NCI-H1694 (cell line): ENCODE measurements around the gene MDH1.
"Not testable (repeated sequence)": the region's sequence is repeated elsewhere in the genome, so short reads cannot be mapped to it uniquely, and the experiment has no call there.

Source experiments
- DNase-seq: peaks from one replicate; lab custom pipeline; 2025; lab: John Stamatoyannopoulos, UW

MDH1 gene

DNA sequence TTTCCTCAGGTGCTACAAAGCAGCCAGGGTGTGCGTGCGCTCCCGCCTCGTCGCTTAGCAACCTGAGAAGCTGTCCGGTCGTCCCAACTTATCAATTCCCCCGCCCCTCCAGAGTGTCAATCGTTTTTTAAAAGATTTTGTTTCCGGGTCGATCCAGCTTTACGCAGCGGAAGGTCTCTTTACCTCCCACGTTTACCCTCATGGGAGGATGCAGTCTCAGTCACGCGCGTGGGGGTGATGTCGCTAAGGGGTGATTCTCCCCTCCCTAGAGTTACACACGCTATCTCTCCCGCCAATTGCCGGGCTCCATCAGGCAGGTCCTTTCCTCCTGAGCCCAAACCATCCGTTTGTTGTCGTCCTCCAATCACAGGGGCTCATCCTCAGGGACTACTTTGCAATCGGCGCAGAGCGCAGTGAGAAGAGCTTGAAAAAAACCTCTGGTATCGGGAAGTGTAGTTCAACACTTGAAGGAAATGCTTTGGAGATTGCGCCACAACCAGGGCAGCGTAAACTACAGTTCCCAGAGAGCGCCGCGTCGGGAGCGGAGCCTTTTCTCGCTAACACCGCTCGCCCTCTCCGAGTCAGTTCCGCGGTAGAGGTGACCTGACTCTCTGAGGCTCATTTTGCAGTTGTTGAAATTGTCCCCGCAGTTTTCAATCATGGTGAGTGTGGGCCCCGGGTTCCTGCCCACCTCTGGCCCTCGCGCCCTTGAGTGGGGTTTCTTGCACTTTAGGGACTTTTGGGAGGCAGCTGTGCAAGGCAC, at the start of gene MDH1, which contains the start of gene WDPCP:
MDH1 (plus strand) TSS at position 579 of the 763 bp plus-strand sequence; CDS start at position 660, 81 bp downstream.
WDPCP (minus strand) TSS at position 93 of the 763 bp plus-strand sequence. CDS start 206 bp downstream, outside the sequence.
- peak; percentile 98 for DNase-seq

- DNase-seq = no peak
These were observed 49.2 kb upstream of the MDH1 start for GRCh38 chr2:63539416-63540162.

DNA sequence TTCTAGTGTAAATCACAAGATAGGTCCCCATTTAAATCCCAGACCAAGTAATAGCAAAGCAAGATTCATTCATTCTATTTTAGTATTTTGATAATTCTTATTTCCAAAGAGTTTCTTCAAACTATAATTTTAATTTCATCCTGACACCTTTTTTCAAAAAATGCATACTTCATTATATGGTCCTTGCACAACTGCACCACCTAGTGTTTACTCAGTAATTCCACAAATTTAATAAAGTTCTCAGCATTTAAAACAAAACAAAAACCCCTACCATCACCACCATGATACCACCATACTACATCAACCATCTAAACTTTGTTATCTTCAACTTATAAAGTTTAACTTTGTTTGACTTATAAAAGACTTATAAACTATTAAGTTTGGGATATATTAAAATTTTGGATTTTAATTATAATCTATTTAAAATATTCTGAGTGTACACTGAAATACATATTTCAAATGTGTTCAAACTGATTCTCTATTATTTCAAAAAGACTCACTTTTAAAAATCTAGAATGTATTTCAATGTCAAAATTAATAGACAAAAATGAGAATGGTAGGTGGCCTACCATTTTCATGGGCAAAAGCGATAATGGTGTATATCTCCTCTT, 44.6 kb upstream of the MDH1 start:
- DNase-seq = peak; percentile 11

DNA sequence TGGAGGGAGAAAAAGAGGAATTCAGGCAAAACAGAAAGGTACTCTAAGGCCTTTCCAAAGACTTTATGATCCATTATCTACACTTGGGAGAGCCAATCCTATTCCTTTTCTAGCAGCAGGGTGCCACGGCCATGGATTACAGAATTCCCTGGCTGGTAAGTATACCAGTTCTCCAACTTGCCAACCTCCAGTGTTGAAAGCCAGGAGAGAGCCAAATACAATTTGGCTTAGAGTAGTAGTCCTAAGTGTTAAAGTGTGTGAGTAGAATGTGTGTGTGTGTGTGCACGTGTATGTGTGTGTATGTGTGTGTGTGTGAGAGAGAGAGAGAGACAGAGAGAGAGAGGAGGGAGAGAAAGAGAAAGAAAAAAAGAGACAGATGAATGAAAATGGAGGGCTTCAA, 43.7 kb upstream of the MDH1 start:
- no peak for DNase-seq

DNA sequence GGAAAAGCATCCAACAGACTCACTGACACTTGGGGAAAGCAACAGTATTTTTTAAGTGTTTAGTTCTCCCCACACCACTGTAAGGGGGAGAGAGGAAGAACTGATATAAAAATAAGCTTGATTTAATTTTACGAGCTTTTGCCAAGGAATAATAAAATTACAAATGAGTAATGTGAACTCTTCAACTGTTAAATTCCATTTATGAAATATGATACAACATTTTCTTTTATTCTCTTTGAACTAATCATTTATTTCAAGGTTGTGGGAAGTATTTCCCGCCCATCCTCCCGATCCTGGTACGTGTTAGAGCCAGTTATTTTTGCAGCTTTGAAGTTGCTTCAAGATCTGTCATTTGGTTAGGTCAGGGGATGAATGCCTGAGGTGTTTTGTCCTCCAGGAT, 35.7 kb upstream of the MDH1 start:
- DNase-seq = no peak

DNA sequence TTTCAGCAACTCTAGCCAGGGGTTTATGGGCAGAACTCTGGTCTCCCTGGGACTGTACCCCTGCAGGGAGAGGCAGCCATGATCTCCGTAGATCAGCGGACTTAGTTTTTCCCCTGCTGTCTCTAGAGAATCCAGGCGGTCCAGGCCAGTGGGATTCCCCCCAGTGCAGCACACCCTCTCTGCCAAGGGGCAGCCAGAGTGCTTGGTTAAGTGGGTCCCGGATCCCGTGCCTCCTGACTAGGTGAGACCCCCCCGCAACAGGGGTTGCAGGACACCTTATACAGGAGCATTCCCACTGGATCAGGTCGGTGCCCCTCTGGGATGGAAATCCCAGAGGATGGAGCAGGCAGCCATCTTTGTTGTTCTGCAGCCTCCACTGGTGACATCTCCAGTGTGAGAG, 33.5 kb upstream of the MDH1 start:
- no peak for DNase-seq

GRCh38 chr2:63555931-63556330, 32.8 kb upstream of the MDH1 start:
- DNase-seq = no peak

GRCh38 chr2:63557819-63558218, 30.9 kb upstream of the MDH1 start:
- DNase-seq = not testable (repeated sequence)

GRCh38 chr2:63558922-63559321, 29.8 kb upstream of the MDH1 start:
- not testable (repeated sequence) for DNase-seq

DNA sequence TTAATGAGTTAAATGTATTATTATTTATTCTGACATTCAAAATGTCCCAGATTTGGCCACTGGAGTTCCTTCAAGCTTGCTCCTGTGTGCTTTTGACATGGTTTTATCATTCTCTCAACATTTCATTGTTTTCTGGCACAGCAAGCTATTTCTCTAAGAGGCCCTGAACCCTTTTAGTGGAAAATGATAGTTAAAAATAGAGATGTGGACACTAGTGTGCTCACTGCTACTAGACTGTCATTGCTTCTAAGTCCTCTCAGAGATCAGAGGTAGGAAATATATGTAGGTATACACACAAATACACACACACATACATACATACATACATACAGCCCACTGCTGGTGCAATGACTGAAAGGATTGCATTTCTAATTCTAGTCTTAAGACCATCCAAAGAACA, 26.0 kb upstream of the MDH1 start:
- no peak for DNase-seq

DNA sequence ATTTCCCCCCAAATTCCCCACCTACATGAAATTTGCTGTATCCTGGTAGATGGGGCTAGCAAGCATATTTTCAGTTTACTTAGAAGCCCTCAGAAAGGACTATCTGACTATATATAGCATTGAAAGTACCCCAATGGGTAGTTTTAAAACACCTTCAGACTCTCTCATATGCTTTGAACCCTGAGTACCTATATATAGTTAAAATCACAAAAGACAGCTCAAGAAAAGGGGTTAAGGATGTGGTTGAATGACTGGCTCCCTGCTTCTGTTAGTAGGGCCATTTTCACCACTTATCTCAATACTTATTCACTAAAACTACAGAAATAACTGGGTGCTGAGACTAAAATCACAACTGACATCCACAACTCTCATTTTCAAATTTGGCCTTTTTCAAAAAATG, 19.0 kb upstream of the MDH1 start:
- DNase-seq = no peak

DNA sequence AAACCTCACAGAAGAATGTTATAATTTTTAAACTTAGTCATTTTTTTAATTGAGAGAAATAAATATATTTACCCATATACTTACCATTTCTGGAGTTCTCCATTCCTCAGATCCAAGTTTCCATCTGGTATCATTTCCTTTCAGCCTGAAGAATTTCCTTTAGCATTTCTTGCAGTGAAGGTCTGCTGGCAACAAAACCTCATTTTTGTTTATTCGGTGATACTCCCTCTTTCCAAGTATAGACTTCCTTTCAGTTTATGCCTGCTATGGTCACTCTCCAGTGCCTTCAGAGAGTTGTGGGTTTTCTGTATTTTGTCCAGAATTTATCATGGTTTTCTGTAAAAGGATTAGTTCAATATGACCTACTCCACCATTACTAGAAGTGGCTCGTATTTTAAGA, 17.5 kb upstream of the MDH1 start:
- no peak for DNase-seq

GRCh38 chr2:63572001-63572400, 16.8 kb upstream of the MDH1 start:
- no peak for DNase-seq

DNA sequence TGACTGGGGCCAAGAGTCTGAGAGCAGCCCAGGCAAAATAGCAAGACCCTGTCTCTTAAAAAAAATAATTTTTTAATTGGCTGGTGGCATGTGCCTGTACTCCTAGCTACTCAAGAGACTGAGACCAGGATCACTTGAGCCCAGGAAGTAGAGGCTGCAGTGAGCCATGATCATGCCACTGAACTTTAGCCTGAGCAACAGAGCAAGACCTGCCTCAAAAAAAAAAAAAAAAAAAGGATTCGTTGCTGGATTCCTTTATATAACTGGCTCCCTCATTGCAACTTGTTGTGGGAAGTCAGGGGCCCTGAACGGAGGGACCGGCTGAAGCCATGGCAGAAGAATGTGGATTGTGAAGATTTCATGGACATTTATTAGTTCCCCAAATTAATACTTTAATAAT, 15.7 kb upstream of the MDH1 start:
- DNase-seq = not testable (repeated sequence)

DNA sequence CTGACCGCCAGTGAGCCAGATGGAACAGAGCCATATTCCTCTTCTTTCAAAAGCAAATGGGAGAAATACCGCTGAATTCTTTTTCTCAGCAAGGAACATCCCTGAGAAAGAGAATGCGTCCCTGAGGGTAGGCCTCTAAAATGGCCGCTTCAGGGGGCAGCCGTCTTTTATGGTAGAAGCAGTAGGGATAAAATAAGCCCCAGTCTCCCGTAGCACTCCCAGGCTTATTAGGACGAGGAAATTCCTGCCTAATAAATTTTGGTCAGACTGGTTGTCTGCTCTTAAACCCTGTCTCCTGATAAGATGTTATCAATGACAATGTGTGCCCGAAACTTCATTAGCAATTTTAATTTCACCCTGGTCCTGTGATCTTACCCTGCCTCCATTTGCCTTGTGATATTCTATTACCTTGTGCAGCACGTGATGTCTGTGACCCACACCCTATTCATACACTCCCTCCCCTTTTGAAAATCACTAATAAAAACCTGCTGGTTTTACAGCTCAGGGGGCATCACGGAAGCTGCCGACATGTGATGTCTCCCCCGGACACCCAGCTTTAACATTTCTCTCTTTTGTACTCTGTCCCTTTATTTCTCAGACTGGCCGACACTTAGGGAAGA, 14.9 kb upstream of the MDH1 start:
- not testable (repeated sequence) for DNase-seq

- no peak for DNase-seq
These were observed 12.2 kb upstream of the MDH1 start for GRCh38 chr2:63576546-63576945.

DNA sequence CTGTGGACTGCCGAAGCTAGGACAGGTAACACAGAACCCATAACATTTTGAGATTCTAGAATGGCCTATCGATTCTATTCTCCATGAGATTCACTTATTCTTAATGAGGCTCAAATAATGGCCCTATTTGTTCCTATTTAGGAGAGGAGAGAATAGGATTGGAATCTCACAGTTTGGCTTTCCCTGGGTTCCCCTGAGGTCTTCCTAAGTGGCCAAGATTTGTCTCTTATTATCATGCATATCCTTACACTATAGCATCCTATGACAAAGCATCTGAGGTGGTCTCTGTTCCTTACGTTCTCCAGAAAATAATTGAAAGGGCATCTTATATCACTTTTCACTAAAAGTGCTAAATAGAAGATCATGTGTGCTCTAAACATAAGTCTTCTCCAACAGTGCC, 10.0 kb upstream of the MDH1 start:
- no peak for DNase-seq

DNA sequence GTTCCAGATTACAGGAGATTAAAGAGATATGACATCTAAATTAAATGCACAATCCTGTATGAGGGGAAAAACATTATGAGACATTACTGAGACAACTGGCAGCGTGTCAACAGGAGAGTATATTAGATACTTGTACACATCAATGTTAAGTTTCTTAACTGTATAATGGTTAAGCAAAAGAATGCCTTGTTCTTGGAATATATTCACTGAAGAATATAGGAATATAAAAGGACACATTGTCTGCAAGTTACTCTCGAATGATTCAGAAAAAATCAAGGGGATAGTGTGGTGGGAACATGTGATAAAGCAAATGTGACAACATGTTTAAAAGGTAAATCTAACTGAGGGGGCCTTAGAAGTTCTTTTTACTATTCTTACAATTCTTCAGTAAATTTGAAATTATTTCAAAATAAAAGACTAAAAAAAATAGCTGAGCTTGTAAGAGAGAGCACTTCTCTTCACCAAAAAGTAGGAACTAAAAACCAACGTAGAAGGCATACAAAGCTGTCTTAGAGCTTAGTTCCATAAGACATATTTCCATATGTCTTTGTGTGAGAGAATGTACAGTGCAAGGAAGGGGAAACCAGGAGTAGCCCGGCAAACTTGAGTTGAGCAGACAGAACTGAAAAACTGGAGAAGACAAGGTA, 8.0 kb upstream of the MDH1 start:
- DNase-seq = no peak

- no peak for DNase-seq
These were observed 7.3 kb upstream of the MDH1 start for GRCh38 chr2:63581298-63581961.

DNA sequence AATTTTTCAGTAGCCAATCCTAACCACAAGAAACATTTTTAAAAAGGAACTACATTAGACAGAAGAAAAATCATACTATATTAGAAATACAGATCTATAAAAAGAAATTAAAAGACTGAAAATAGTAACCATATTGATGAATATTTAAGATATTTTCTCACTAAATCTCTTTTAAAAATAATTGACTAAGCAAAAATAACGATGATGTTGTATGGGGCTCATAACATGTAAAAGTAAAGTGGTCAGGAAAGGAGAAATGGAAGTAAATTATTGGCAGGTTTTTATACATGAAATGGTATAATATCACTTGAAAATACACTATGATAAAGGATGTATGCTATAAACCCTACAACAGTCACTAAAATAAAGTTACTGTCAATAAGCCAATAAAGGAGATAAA, 5.9 kb upstream of the MDH1 start:
- DNase-seq = no peak

- DNase-seq = no peak
These were observed 864 bp upstream of the MDH1 start for GRCh38 chr2:63587814-63588384.
